GM19238 (cell line): ENCODE data around the gene EYA3.

Source experiments
- DNase-seq: peaks from one replicate; pipeline ENCODE4 v3.0.0; 2011; ENCODE audit warnings: low spot score; ENCODE audit not compliant: insufficient read length

EYA3 gene

GRCh38 chr1:28073867-28074266 is 14.5 kb downstream of the EYA3 start:
- DNase-seq = no peak

- no peak for DNase-seq
Measured at GRCh38 chr1:28071813-28072212, 16.6 kb downstream of the EYA3 start.

- DNase-seq = no peak
Measured at GRCh38 chr1:28070725-28071593, 17.5 kb downstream of the EYA3 start.

GRCh38 chr1:28067523-28068090 is 20.8 kb downstream of the EYA3 start:
- no peak for DNase-seq

- no peak for DNase-seq
Measured at GRCh38 chr1:28066393-28067154, 21.8 kb downstream of the EYA3 start.

GRCh38 chr1:28064064-28064463 is 24.3 kb downstream of the EYA3 start:
- DNase-seq = no peak

- no peak for DNase-seq
Measured at GRCh38 chr1:28062806-28063205, 25.6 kb downstream of the EYA3 start.

- DNase-seq = no peak
Measured at GRCh38 chr1:28058971-28059878, 29.2 kb downstream of the EYA3 start.

- DNase-seq = no peak
Measured at GRCh38 chr1:28058168-28058567, 30.2 kb downstream of the EYA3 start.

GRCh38 chr1:28056129-28056925 is 32.1 kb downstream of the EYA3 start:
- DNase-seq = peak; percentile 4

- no peak for DNase-seq
Measured at GRCh38 chr1:28050776-28051175, 37.6 kb downstream of the EYA3 start.

- DNase-seq = no peak
Measured at GRCh38 chr1:28046716-28047115, 41.7 kb downstream of the EYA3 start.

GRCh38 chr1:28045777-28046176 is 42.6 kb downstream of the EYA3 start:
- DNase-seq = no peak

- no peak for DNase-seq
Measured at GRCh38 chr1:28044399-28044798, 44.0 kb downstream of the EYA3 start.

- DNase-seq = no peak
Measured at GRCh38 chr1:28039341-28039740, 49.1 kb downstream of the EYA3 start.

GRCh38 chr1:28037946-28038345 is 50.5 kb downstream of the EYA3 start:
- no peak for DNase-seq

GRCh38 chr1:28037206-28037605 is 51.2 kb downstream of the EYA3 start:
- no peak for DNase-seq

- no peak for DNase-seq
Measured at GRCh38 chr1:28036431-28036830, 52.0 kb downstream of the EYA3 start.

- DNase-seq = no peak
Measured at GRCh38 chr1:28035420-28035819, 53.0 kb downstream of the EYA3 start.

GRCh38 chr1:28032281-28032680 is 56.1 kb downstream of the EYA3 start:
- DNase-seq = no peak
